ENCODE data around the gene C9orf50.
"Not testable (repeated sequence)": the region's sequence is repeated elsewhere in the genome, so short reads cannot be mapped to it uniquely, and the experiment has no call there.

C9orf50 gene

GRCh38 chr9:129610213-129610472, 10.8 kb downstream of the C9orf50 start:
- no peak for DNase-seq

GRCh38 chr9:129609486-129610212, 11.3 kb downstream of the C9orf50 start:
- DNase-seq, result no peak

GRCh38 chr9:129608561-129609481, 12.1 kb downstream of the C9orf50 start:
- DNase-seq, result no peak

DNA sequence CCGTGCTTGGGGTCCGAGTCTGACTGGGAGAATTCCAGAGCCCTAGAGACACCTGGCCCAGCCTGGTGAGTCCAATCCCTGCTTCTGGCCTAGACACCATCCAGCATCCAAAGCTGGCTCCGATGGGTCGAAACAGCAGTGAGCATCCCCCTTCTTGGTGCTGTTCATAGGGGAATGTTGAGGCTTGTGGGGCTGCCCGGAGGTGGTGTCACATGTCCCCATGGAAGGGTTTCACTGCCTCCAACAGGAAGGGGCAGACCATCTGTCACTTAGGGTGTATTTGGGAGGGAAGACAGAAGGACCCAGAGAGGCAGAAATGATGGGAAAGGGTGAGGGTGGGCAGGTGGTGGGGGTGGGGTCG, 13.9 kb downstream of the C9orf50 start:
- no peak for DNase-seq

- DNase-seq, result no peak
These were observed 14.5 kb downstream of the C9orf50 start for GRCh38 chr9:129606161-129607026.

DNA sequence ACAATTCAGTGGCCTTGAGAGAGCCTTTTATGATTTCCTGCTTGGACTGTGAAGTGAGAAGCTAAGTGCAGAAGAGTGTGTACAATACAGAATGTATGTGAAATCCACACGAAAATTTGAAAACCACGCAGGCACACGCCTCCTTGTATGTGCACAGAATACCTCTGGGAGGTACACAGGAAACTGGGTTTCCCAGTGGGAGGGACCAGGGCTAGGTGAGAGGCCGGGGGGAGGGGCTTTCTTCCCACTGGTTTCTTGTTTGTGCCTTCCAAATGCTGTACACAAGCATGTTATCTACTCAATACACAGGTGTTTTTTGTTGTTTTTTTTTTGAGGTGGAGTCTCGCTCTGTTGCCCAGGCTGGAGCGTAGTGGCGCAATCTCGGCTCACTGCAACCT, 16.1 kb downstream of the C9orf50 start:
- DNase-seq, result peak; percentile 53

DNA sequence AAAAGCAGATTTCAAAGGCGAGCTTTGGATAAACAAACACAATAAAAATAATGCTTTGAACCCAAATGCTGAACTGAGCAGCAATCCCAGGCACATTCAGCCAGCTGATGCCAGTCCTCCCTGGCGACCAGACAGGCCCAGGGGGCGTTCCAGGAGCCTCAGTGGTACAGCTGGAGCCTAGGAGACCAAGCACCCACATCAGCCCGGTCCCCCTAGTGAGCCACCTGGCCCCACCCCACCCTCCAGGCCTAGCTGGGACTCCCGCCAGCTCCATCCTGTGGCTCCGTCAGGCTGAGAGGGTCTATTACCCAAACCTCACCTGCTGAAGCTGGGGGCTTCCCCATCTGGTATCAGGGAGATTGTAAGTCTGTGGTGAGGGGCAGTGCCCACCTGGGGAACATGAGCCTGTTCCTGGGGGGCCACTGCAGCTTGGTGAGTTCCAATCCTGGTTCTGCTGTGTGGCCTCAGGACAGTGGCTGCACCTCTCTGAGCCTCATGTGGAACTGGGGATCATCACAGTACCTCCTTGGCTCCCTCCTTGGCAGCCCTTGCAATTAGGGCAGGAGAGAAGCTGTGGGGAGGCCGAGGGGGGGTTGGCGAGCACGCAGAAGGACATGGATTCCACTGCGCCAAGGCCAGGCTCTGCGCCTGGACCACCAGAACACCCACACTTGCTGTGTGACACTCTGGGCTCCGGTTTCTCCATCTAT, 16.7 kb downstream of the C9orf50 start:
- no peak for DNase-seq

- peak; percentile 47 for DNase-seq
These were observed 18.1 kb downstream of the C9orf50 start for GRCh38 chr9:129602598-129603415.

- DNase-seq, result no peak
These were observed 19.7 kb downstream of the C9orf50 start for GRCh38 chr9:129601082-129601674.

GRCh38 chr9:129598089-129598596, 22.8 kb downstream of the C9orf50 start:
- no peak for DNase-seq

GRCh38 chr9:129597355-129598088, 23.4 kb downstream of the C9orf50 start:
- no peak for DNase-seq

GRCh38 chr9:129596541-129597331, 24.2 kb downstream of the C9orf50 start:
- DNase-seq, result no peak

- no peak for DNase-seq
These were observed 24.9 kb downstream of the C9orf50 start for GRCh38 chr9:129595903-129596540.

DNA sequence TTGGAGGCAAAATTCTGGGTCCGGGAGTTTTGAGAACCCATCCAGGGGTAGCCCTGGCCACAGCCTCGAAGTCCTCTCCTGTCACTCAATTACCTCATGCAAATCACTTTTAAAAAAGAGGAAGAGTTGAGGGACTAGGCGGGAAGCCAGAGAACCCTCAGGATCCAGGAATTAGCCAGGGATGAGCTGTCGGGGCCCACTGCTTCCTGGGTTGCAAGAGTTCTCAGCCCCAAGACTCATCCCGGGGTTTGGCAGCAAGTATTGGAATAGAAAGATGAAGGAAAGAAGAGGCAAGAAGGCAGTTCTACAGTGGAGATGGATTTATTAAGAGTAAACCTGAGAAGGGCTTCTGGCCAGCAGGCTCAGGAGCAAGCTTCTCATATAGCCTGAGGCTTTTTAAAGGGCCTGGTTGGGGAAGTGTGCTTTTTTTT, 25.6 kb downstream of the C9orf50 start:
- no peak for DNase-seq

DNA sequence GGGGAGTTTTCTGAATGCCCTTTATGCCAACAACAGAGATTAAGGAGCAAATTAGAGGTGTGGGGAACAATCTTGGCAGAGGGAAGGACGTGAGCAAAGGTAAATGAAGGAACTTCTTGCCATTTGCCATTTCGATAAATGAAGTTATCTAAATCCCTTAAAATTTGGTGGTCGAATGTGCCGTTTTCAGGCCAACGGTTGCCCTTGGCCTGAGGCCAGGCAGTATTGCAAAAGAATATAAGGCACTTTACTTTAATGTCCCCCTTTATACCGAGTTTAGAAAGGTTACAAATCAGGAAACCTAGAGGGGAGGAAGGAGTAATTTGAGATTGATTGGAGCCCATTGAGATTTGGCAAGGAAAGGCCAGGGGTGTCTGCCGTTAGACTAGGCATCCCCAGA, 26.3 kb downstream of the C9orf50 start:
- no peak for DNase-seq

DNA sequence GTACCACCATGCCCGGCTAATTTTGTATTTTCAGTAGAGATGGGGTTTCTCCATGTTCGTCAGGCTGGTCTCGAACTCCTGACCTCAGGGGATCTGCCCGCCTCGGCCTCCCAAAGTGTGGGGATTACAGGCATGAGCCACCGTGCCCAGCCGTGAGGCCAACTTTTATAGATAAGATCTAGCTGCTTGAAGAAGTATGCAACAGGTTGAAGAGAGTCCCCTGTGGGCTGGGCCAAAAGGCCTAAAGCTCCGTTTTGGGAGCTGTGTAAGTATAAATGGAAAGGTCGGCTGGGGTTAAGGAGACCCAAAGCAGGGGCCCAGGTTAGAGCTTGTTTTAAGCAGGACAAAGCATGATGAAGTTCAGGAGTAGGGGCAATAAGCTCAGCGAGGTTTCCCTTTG, 28.1 kb downstream of the C9orf50 start:
- not testable (repeated sequence) for DNase-seq

- DNase-seq, result no peak
These were observed 29.0 kb downstream of the C9orf50 start for GRCh38 chr9:129591916-129592315.

DNA sequence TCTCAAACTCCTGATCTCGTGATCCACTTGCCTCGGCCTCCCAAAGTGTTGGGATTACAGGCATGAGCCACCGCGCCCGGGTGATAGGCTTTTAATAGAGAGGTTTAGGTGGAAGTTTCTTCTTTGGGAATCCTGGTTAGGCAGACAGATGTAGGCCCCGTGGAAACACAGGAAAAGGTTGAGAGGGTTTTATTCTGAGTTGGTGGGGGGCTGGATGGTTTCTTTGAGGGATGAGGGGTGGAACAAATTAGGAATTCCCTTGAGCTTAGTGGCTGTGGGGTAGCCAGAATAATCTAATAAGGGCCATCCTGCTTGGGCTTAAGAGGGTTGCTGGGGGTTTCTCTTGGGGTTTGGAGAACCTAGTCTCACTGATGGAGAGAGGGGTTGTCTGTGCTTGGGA, 30.4 kb downstream of the C9orf50 start:
- no peak for DNase-seq
